ENCODE measurements around the gene ENOX2.

Gene ENOX2

GRCh38 chrX:130607431-130607830, 295.6 kb downstream of the ENOX2 start:
- TF ChIP-seq CTCF (IDR thresholded peaks at IDR 0.05; ENCODE audit: insufficient read depth, low read depth, low read length, missing control alignments): no peak
- no peak overlapping the region for H3K4me3 ChIP-seq (ENCODE audit: low read depth, low read length)
- no peak for DNase-seq (ENCODE audit: low read depth)

- no peak overlapping the region for H3K4me3 ChIP-seq (ENCODE audit: low read depth, low read length)
- no peak for DNase-seq (ENCODE audit: low read depth)
- no peak for TF ChIP-seq CTCF (IDR thresholded peaks at IDR 0.05; ENCODE audit: insufficient read depth, low read depth, low read length, missing control alignments)
Observed at GRCh38 chrX:130606425-130606824, 296.6 kb downstream of the ENOX2 start.

- DNase-seq (ENCODE audit: low read depth): no peak
- no peak for TF ChIP-seq CTCF (IDR thresholded peaks at IDR 0.05; ENCODE audit: insufficient read depth, low read depth, low read length, missing control alignments)
- no peak overlapping the region for H3K4me3 ChIP-seq (ENCODE audit: low read depth, low read length)
Observed at GRCh38 chrX:130604882-130605281, 298.1 kb downstream of the ENOX2 start.

GRCh38 chrX:130594453-130594916, 308.5 kb downstream of the ENOX2 start:
- DNase-seq (ENCODE audit: low read depth): no peak
- TF ChIP-seq CTCF (IDR thresholded peaks at IDR 0.05; ENCODE audit: insufficient read depth, low read depth, low read length, missing control alignments): no peak
- H3K4me3 ChIP-seq (ENCODE audit: low read depth, low read length): no peak overlapping the region

- DNase-seq (ENCODE audit: low read depth): no peak
- TF ChIP-seq CTCF (IDR thresholded peaks at IDR 0.05; ENCODE audit: insufficient read depth, low read depth, low read length, missing control alignments): no peak
- H3K4me3 ChIP-seq (ENCODE audit: low read depth, low read length): no peak overlapping the region
Observed at GRCh38 chrX:130593911-130594310, 309.1 kb downstream of the ENOX2 start.

- H3K4me3 ChIP-seq (ENCODE audit: low read depth, low read length): no peak overlapping the region
- DNase-seq (ENCODE audit: low read depth): no peak
- TF ChIP-seq CTCF (IDR thresholded peaks at IDR 0.05; ENCODE audit: insufficient read depth, low read depth, low read length, missing control alignments): no peak
Observed at GRCh38 chrX:130592204-130592603, 310.8 kb downstream of the ENOX2 start.

GRCh38 chrX:130578906-130579305, 324.1 kb downstream of the ENOX2 start:
- H3K4me3 ChIP-seq (ENCODE audit: low read depth, low read length): no peak overlapping the region
- TF ChIP-seq CTCF (IDR thresholded peaks at IDR 0.05; ENCODE audit: insufficient read depth, low read depth, low read length, missing control alignments): no peak
- no peak for DNase-seq (ENCODE audit: low read depth)
